22Rv1 (cell line): ENCODE measurements around the gene CPA3.

Source experiments
- CTCF ChIP-seq: fragments of 450-650 bp; IDR thresholded peaks from 2 replicates; pipeline ENCODE4 v1.5.1; 2017; ENCODE audit warnings: mild to moderate bottlenecking
- ZFX ChIP-seq: fragments of 450-650 bp; IDR thresholded peaks from 2 replicates; pipeline ENCODE4 v1.6.1; 2017; ENCODE audit warnings: antibody characterized with exemption, borderline replicate concordance

- TF ChIP-seq CTCF (no peak), ZFX (no peak)
Observed at GRCh38 chr3:148916132-148916531, 51.0 kb downstream of the CPA3 start.
